Suprapubic skin (tissue), 4 donors: ENCODE results near the gene DCX. TPM values are rescaled to one million over a fixed set of nuclear protein-coding genes. Genes with fewer than 3 reads are reported as not detected.

Experiments
- DNase-seq, 2 donors: peaks; one replicate each; pipeline ENCODE4 v3.0.0-alpha.2; 2019; ENCODE audit warnings: low spot score in 2 of 2
- H3K27ac ChIP-seq: fragments of 200-600 bp; sonication (generic); one replicate; pipeline ENCODE4 v1.5.1; 2019
- H3K27me3 ChIP-seq: fragments of 200-600 bp; sonication (generic); one replicate; pipeline ENCODE4 v1.5.1; 2019
- H3K36me3 ChIP-seq: fragments of 200-600 bp; sonication (generic); one replicate; pipeline ENCODE4 v1.5.1; 2019
- H3K4me1 ChIP-seq: fragments of 200-600 bp; sonication (generic); one replicate; pipeline ENCODE4 v1.5.1; 2019
- H3K4me3 ChIP-seq: fragments of 200-600 bp; sonication (generic); one replicate; pipeline ENCODE4 v1.5.1; 2019; ENCODE audit warnings: mild to moderate bottlenecking
- H3K9me3 ChIP-seq: fragments of 200-600 bp; sonication (generic); one replicate; pipeline ENCODE4 v1.5.1; 2019
- EP300 ChIP-seq: sonication (generic); formaldehyde crosslinking; IDR thresholded peaks from one replicate; pipeline ENCODE4 v1.6.1; 2017; ENCODE audit warnings: antibody characterized with exemption
- POLR2A ChIP-seq, 2 donors: fragments of 450-650 bp; IDR thresholded peaks; one replicate each; pipeline ENCODE4 v1.6.1; 2017; ENCODE audit warnings: antibody characterized with exemption in 2 of 2, mild to moderate bottlenecking in 2 of 2, moderate library complexity in 2 of 2
- POLR2AphosphoS5 ChIP-seq, 3 donors: sonication (generic); formaldehyde crosslinking; IDR thresholded peaks; one replicate each; pipeline ENCODE4 v1.6.1; 2017; ENCODE audit warnings: antibody characterized with exemption in 3 of 3
- WGBS: methylation state at CpG from one replicate; pipeline ENCODE4 v1.1.5; 2018; 5-methylcytosine and 5-hydroxymethylcytosine counted together
- total RNA-seq, 4 donors: library from RNA; depleted of rRNA; stranded (reverse); fragments of >200 nt; gene quantifications; one replicate each; pipeline ENCODE4 v1.1.0, GENCODE V29; 2016
- TF ChIP-seq, protein P1 (sequence below), 2 donors: fragments of 200-600 bp in 1 of 2; fragments of 450-650 bp in 1 of 2; sonication (generic) in 1 of 2; IDR thresholded peaks; one replicate each; pipeline ENCODE4 v1.5.1; 2016 to 2019; ENCODE audit warnings: antibody characterized with exemption in 2 of 2, mild to moderate bottlenecking in 1 of 2, moderate library complexity in 1 of 2

DCX gene
- total RNA-seq, 4 donors from 2014 or later = 0.42 TPM; not detected in 3

DNA sequence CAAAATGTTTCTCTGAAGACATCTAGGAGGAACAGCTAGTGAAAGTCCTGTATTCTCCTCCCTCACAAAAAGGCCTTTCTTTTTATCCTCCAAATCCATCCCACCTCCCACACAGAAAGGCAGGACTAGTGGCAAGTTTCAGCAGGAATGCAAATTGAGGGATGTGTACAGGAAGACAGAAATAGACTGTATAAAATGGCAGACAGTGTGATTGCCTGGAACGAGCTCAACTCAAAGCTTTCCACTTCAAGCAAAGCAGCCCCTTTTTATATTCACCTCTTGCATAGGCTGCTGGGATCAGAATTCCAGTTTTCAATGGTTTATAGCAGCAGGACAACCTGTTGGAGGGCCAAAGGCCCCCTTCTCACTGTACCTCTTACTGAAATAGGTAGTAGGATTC lies 57.5 kb downstream of the DCX start:
- H3K27me3 ChIP-seq = no peaks in the 10 kb centered on the region
- TF ChIP-seq POLR2AphosphoS5 (IDR thresholded peaks at IDR 0.05) (no peak), POLR2A (IDR thresholded peaks at IDR 0.05) (no peak), EP300 (no peak)
- TF ChIP-seq, protein P1, sequence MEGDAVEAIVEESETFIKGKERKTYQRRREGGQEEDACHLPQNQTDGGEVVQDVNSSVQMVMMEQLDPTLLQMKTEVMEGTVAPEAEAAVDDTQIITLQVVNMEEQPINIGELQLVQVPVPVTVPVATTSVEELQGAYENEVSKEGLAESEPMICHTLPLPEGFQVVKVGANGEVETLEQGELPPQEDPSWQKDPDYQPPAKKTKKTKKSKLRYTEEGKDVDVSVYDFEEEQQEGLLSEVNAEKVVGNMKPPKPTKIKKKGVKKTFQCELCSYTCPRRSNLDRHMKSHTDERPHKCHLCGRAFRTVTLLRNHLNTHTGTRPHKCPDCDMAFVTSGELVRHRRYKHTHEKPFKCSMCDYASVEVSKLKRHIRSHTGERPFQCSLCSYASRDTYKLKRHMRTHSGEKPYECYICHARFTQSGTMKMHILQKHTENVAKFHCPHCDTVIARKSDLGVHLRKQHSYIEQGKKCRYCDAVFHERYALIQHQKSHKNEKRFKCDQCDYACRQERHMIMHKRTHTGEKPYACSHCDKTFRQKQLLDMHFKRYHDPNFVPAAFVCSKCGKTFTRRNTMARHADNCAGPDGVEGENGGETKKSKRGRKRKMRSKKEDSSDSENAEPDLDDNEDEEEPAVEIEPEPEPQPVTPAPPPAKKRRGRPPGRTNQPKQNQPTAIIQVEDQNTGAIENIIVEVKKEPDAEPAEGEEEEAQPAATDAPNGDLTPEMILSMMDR (IDR thresholded peaks at IDR 0.05) = no peak
- no peaks in the 10 kb centered on the region for H3K9me3 ChIP-seq
- no peak overlapping the region for H3K27ac ChIP-seq
- DNase-seq = no peak
- no peaks in the 10 kb centered on the region for H3K36me3 ChIP-seq
- no peaks in the 10 kb centered on the region for H3K4me1 ChIP-seq
- WGBS = 42% methylated on average over 1 of the region's 1 CpG
- no peak overlapping the region for H3K4me3 ChIP-seq

DNA sequence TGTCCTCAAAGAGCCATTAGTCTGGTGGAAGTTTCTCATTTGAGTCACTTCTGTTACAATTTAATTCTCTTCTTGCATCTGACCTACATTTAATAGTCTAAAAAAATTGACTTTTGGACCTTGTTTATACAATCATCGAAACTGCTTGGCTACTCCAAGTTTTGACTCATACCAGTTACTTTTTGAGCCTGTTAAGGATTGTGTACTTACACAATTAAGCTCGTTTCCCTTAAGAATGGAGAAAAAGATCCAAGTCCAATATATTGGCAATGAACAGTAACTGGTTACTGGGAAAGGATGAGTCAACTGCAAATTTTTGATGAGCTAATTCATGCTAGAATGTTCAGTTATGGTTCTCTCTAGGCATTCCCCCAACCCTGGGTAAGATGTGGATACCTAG lies 58.2 kb downstream of the DCX start:
- H3K27ac ChIP-seq = no peak overlapping the region
- no peaks in the 10 kb centered on the region for H3K36me3 ChIP-seq
- H3K4me1 ChIP-seq = no peaks in the 10 kb centered on the region
- DNase-seq = no peak
- H3K27me3 ChIP-seq = no peaks in the 10 kb centered on the region
- no peak for TF ChIP-seq POLR2A (IDR thresholded peaks at IDR 0.05)
- TF ChIP-seq POLR2AphosphoS5 (IDR thresholded peaks at IDR 0.05) = no peak
- no peak for TF ChIP-seq EP300
- TF ChIP-seq, protein P1 (IDR thresholded peaks at IDR 0.05) = no peak
- 40% methylated on average over 2 of the region's 2 CpGs for WGBS
- no peak overlapping the region for H3K4me3 ChIP-seq
- no peaks in the 10 kb centered on the region for H3K9me3 ChIP-seq

DNA sequence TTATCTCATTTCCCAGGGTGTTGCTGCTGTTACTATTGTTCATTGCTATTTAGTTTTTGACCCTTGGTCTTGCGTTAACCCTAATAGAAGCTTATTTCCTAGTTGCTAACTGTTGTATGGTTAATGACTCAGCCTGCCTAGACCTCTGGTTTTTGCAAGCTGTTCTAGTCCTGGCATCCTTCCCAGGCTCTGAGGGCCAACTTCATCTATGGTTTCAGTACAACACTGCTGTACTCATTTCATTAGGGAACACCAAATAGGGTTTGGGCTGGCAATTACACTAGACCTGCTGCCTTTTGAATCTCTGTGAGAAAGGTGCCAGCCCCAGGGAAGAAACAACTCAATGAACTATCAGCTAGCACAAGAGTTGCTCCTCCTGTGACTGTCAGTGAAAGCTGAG lies 59.6 kb downstream of the DCX start:
- Histone ChIP-seq H3K4me3 (no peak overlapping the region), H3K27ac (no peak overlapping the region), H3K4me1 (no peaks in the 10 kb centered on the region), H3K36me3 (no peaks in the 10 kb centered on the region), H3K9me3 (no peaks in the 10 kb centered on the region), H3K27me3 (no peaks in the 10 kb centered on the region)
- no peak for DNase-seq
- TF ChIP-seq, protein P1 (IDR thresholded peaks at IDR 0.05) = no peak
- TF ChIP-seq EP300 (no peak), POLR2AphosphoS5 (IDR thresholded peaks at IDR 0.05) (no peak), POLR2A (IDR thresholded peaks at IDR 0.05) (no peak)
- WGBS = 65% methylated on average over 1 of the region's 1 CpG

DNA sequence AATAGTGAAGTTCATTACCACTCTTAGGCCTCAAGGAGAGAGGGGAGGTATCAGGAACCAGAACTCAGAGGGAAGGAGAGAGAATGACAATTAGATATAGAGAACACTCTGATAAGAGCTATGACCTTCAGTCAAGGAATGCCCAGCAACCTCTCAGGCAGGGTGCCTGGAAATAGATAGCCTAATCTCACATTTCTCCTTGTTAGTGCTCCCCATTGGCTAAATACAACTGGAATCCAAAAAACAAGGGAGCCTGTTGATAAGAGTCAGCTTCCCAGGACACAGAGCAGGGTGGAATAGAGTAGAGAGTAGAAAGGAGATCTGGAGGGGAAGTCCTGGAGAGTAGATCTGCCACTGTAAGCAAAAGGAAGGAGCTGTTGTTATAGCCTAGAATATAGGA lies 62.1 kb downstream of the DCX start:
- H3K9me3 ChIP-seq = no peaks in the 10 kb centered on the region
- H3K4me1 ChIP-seq = no peaks in the 10 kb centered on the region
- no peak overlapping the region for H3K27ac ChIP-seq
- no peak overlapping the region for H3K4me3 ChIP-seq
- DNase-seq = no peak
- TF ChIP-seq, protein P1 (IDR thresholded peaks at IDR 0.05) = no peak
- no peak for TF ChIP-seq EP300
- no peak for TF ChIP-seq POLR2AphosphoS5 (IDR thresholded peaks at IDR 0.05)
- no peak for TF ChIP-seq POLR2A (IDR thresholded peaks at IDR 0.05)
- H3K27me3 ChIP-seq = no peaks in the 10 kb centered on the region
- H3K36me3 ChIP-seq = no peaks in the 10 kb centered on the region

DNA sequence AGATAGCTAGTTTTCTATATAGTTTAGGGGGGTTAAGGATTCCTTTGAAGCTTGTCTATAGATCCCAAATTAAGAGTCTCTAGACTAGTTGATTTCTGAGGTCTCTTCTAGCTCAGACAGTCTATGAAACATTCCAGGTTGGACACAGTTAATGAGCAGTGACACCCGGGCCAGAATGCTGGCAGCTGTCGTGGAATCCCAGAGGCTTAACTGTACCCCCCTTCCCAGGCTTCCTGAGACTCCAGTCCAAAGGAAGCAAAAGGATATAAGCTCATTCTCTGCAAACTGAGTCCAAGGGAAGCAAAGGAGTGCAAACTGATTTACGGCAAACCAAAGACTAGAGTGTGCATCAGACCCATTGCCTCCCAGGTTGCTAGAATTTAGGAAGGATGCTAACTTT lies 62.9 kb downstream of the DCX start:
- H3K9me3 ChIP-seq = no peaks in the 10 kb centered on the region
- 50% methylated on average over 3 of the region's 3 CpGs for WGBS
- no peaks in the 10 kb centered on the region for H3K27me3 ChIP-seq
- no peak overlapping the region for H3K27ac ChIP-seq
- TF ChIP-seq, protein P1 (IDR thresholded peaks at IDR 0.05) = no peak
- TF ChIP-seq POLR2AphosphoS5 (IDR thresholded peaks at IDR 0.05) (no peak), EP300 (no peak), POLR2A (IDR thresholded peaks at IDR 0.05) (no peak)
- no peaks in the 10 kb centered on the region for H3K36me3 ChIP-seq
- H3K4me1 ChIP-seq = no peaks in the 10 kb centered on the region
- DNase-seq = no peak
- no peak overlapping the region for H3K4me3 ChIP-seq
